Spleen (tissue), 7 donors: ENCODE results near the gene ATF6.

Experiments used
- CTCF ChIP-seq, 11 experiments: fragments of 200-600 bp in 7 of 11; fragments of 450-650 bp in 4 of 11; sonication (generic) in 4 of 11; IDR thresholded peaks in 8 of 11; conservative IDR thresholded peaks in 3 of 11; 1 replicate in 7 of 11; 2 replicates in 4 of 11; pipeline versions ENCODE4 v1.4.0 to v1.8.0; 2016 to 2021; ENCODE audit warnings: antibody characterized with exemption in 11 of 11, inconsistent platforms in 4 of 11, mild to moderate bottlenecking in 1 of 11
- POLR2A ChIP-seq, 3 donors: fragments of 450-650 bp; IDR thresholded peaks; one replicate each; pipeline ENCODE4 v1.5.1; 2017; ENCODE audit warnings: antibody characterized with exemption in 3 of 3, mild to moderate bottlenecking in 1 of 3
- donor health status: DM: no; HTN: no; CAD: no; lungs with moderate emphysema.
- donor health status: DM: no; HTN: no; CAD: no.
- donor health status: DM: no; HTN: no; CAD: no.

GRCh38 chr1:161956097-161956496, 190.0 kb downstream of the ATF6 start:
- TF ChIP-seq CTCF (IDR thresholded peaks at IDR 0.05 in 8 of 11, conservative IDR thresholded peaks at IDR 0.05 in 3 of 11) (no peak), POLR2A (IDR thresholded peaks at IDR 0.05) (no peak)
